ENCODE results near the gene VPREB1.

VPREB1 gene

GRCh38 chr22:22226448-22227187 is 18.0 kb upstream of the VPREB1 start:
- no peak for DNase-seq
- H3K4me3 ChIP-seq (ENCODE audit: control insufficient read depth in 1 of 7, extremely low read depth in 1 of 7, insufficient read depth in 4 of 7, low read depth in 2 of 7, low read length in 6 of 7), result no peak overlapping the region
- ChIA-PET POLR2A (no interaction called here), CTCF (interaction anchor here (0.6 to 2.1 kb wide), 7 partner anchors 13 to 31 kb away, joined by 3 to 5 read pairs (median 3); no protein-coding TSS in a partner anchor)
- peaks cover 0 to 17% (median 7%) of the 10 kb centered on the region in 5 experiments for H3K27me3 ChIP-seq (replicated peaks in 2 of 5; ENCODE audit: control insufficient read depth in 4 of 5, insufficient read depth in 5 of 5, low read length in 4 of 5)
- H3K9me3 ChIP-seq (ENCODE audit: control extremely low read depth in 1 of 5, control insufficient read depth in 4 of 5, insufficient read depth in 2 of 5, low read depth in 1 of 5, low read length in 4 of 5), result no peaks in the 10 kb centered on the region
- no peaks in the 10 kb centered on the region for H3K36me3 ChIP-seq (ENCODE audit: control insufficient read depth in 4 of 4, insufficient read depth in 4 of 4, low read length in 3 of 4)
- 99% methylated on average over 6 of the region's 6 CpGs for WGBS (ENCODE audit: insufficient coverage)
- peaks cover 0 to 2% (median 0%) of the 10 kb centered on the region in 4 experiments for H3K4me1 ChIP-seq (ENCODE audit: control extremely low read depth in 1 of 4, control insufficient read depth in 4 of 4, insufficient read depth in 4 of 4, low read length in 3 of 4)
- no peak overlapping the region for H3K27ac ChIP-seq (ENCODE audit: insufficient read depth in 1 of 2, low read depth in 1 of 2, low read length in 2 of 2, poor library complexity in 1 of 2, severe bottlenecking in 2 of 2)

GRCh38 chr22:22228421-22228820 is 16.2 kb upstream of the VPREB1 start:
- no peak overlapping the region for H3K4me3 ChIP-seq (ENCODE audit: control insufficient read depth in 1 of 7, extremely low read depth in 1 of 7, insufficient read depth in 4 of 7, low read depth in 2 of 7, low read length in 6 of 7)
- no peak overlapping the region for H3K27ac ChIP-seq (ENCODE audit: insufficient read depth in 1 of 2, low read depth in 1 of 2, low read length in 2 of 2, poor library complexity in 1 of 2, severe bottlenecking in 2 of 2)
- peaks cover 0 to 17% (median 7%) of the 10 kb centered on the region in 5 experiments for H3K27me3 ChIP-seq (replicated peaks in 2 of 5; ENCODE audit: control insufficient read depth in 4 of 5, insufficient read depth in 5 of 5, low read length in 4 of 5)
- peaks cover 0 to 2% (median 0%) of the 10 kb centered on the region in 4 experiments for H3K4me1 ChIP-seq (ENCODE audit: control extremely low read depth in 1 of 4, control insufficient read depth in 4 of 4, insufficient read depth in 4 of 4, low read length in 3 of 4)
- CTCF ChIA-PET, result interaction anchor here (1.0 kb wide), 1 partner anchor 16 kb away, joined by 4 read pairs; no protein-coding TSS in a partner anchor
- H3K9me3 ChIP-seq (ENCODE audit: control extremely low read depth in 1 of 5, control insufficient read depth in 4 of 5, insufficient read depth in 2 of 5, low read depth in 1 of 5, low read length in 4 of 5), result no peaks in the 10 kb centered on the region
- H3K36me3 ChIP-seq (ENCODE audit: control insufficient read depth in 4 of 4, insufficient read depth in 4 of 4, low read length in 3 of 4), result no peaks in the 10 kb centered on the region
- DNase-seq, result no peak
- WGBS (ENCODE audit: insufficient coverage), result 97% methylated on average over 6 of the region's 6 CpGs
- POLR2A ChIA-PET, result interaction anchor here (0.9 kb wide), 1 partner anchor 20 kb away, joined by 3 read pairs; no protein-coding TSS in a partner anchor

DNA sequence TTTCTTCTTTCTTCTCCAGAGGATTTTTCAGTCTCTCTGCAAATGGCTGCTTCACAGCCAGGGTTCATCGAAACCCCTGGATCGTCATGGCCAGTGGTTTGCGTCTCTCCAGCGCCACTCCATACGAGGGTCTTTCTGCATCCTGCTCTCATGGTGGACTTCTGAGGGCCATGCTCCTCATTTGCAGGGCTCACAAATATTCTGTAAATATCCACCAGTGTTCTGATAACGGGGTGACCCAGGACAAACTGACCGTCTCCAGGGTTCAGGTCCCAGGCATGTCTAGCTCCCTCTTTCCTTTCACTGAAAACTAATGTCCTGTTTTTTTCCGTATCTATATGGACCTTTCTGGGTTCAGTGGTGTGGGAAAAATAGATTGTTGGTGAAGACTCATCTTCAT is 15.7 kb upstream of the VPREB1 start:
- POLR2A ChIA-PET, result interaction anchor here (0.9 kb wide), 1 partner anchor 20 kb away, joined by 3 read pairs; no protein-coding TSS in a partner anchor
- peaks cover 0 to 17% (median 7%) of the 10 kb centered on the region in 5 experiments for H3K27me3 ChIP-seq (replicated peaks in 2 of 5; ENCODE audit: control insufficient read depth in 4 of 5, insufficient read depth in 5 of 5, low read length in 4 of 5)
- no peak overlapping the region for H3K27ac ChIP-seq (ENCODE audit: insufficient read depth in 1 of 2, low read depth in 1 of 2, low read length in 2 of 2, poor library complexity in 1 of 2, severe bottlenecking in 2 of 2)
- no peaks in the 10 kb centered on the region for H3K9me3 ChIP-seq (ENCODE audit: control extremely low read depth in 1 of 5, control insufficient read depth in 4 of 5, insufficient read depth in 2 of 5, low read depth in 1 of 5, low read length in 4 of 5)
- WGBS (ENCODE audit: insufficient coverage), result 95% methylated on average over 6 of the region's 8 CpGs
- no peak for DNase-seq
- no peak overlapping the region for H3K4me3 ChIP-seq (ENCODE audit: control insufficient read depth in 1 of 7, extremely low read depth in 1 of 7, insufficient read depth in 4 of 7, low read depth in 2 of 7, low read length in 6 of 7)
- no peaks in the 10 kb centered on the region for H3K36me3 ChIP-seq (ENCODE audit: control insufficient read depth in 4 of 4, insufficient read depth in 4 of 4, low read length in 3 of 4)
- CTCF ChIA-PET, result interaction anchor here (1.0 kb wide), 1 partner anchor 15 kb away, joined by 4 read pairs; no protein-coding TSS in a partner anchor
- H3K4me1 ChIP-seq (ENCODE audit: control extremely low read depth in 1 of 4, control insufficient read depth in 4 of 4, insufficient read depth in 4 of 4, low read length in 3 of 4), result peaks cover 0 to 2% (median 0%) of the 10 kb centered on the region in 4 experiments

- POLR2A ChIA-PET, result no interaction called here
- Histone ChIP-seq H3K27me3 (replicated peaks in 2 of 5; ENCODE audit: control insufficient read depth in 4 of 5, insufficient read depth in 5 of 5, low read length in 4 of 5) (peaks cover 0 to 19% (median 7%) of the 10 kb centered on the region in 5 experiments), H3K36me3 (ENCODE audit: control insufficient read depth in 4 of 4, insufficient read depth in 4 of 4, low read length in 3 of 4) (no peaks in the 10 kb centered on the region), H3K27ac (ENCODE audit: insufficient read depth in 1 of 2, low read depth in 1 of 2, low read length in 2 of 2, poor library complexity in 1 of 2, severe bottlenecking in 2 of 2) (no peak overlapping the region), H3K4me1 (ENCODE audit: control extremely low read depth in 1 of 4, control insufficient read depth in 4 of 4, insufficient read depth in 4 of 4, low read length in 3 of 4) (peaks cover 0 to 2% (median 0%) of the 10 kb centered on the region in 4 experiments), H3K9me3 (ENCODE audit: control extremely low read depth in 1 of 5, control insufficient read depth in 4 of 5, insufficient read depth in 2 of 5, low read depth in 1 of 5, low read length in 4 of 5) (no peaks in the 10 kb centered on the region), H3K4me3 (ENCODE audit: control insufficient read depth in 1 of 7, extremely low read depth in 1 of 7, insufficient read depth in 4 of 7, low read depth in 2 of 7, low read length in 6 of 7) (no peak overlapping the region)
- no peak for DNase-seq
- WGBS (ENCODE audit: insufficient coverage), result 98% methylated on average over 5 of the region's 6 CpGs
- CTCF ChIA-PET, result interaction anchor here (1.4 kb wide), 1 partner anchor 13 kb away, joined by 4 read pairs; no protein-coding TSS in a partner anchor
These were observed 14.7 kb upstream of the VPREB1 start for GRCh38 chr22:22229683-22230420.

- 61% methylated on average over 7 of the region's 9 CpGs for WGBS (ENCODE audit: insufficient coverage)
- ChIA-PET POLR2A (interaction anchor here (0.6 kb wide), 1 partner anchor 91 kb away, joined by 3 read pairs; no protein-coding TSS in a partner anchor), CTCF (interaction anchor here (0.7 to 1.4 kb wide), 2 partner anchors 10 to 12 kb away, joined by 3 to 4 read pairs; no protein-coding TSS in a partner anchor)
- Histone ChIP-seq H3K27me3 (replicated peaks in 2 of 5; ENCODE audit: control insufficient read depth in 4 of 5, insufficient read depth in 5 of 5, low read length in 4 of 5) (peaks cover 0 to 22% (median 9%) of the 10 kb centered on the region in 5 experiments), H3K4me1 (ENCODE audit: control extremely low read depth in 1 of 4, control insufficient read depth in 4 of 4, insufficient read depth in 4 of 4, low read length in 3 of 4) (peaks cover 0 to 2% (median 0%) of the 10 kb centered on the region in 4 experiments), H3K36me3 (ENCODE audit: control insufficient read depth in 4 of 4, insufficient read depth in 4 of 4, low read length in 3 of 4) (no peaks in the 10 kb centered on the region), H3K27ac (ENCODE audit: insufficient read depth in 1 of 2, low read depth in 1 of 2, low read length in 2 of 2, poor library complexity in 1 of 2, severe bottlenecking in 2 of 2) (no peak overlapping the region), H3K9me3 (ENCODE audit: control extremely low read depth in 1 of 5, control insufficient read depth in 4 of 5, insufficient read depth in 2 of 5, low read depth in 1 of 5, low read length in 4 of 5) (no peaks in the 10 kb centered on the region), H3K4me3 (ENCODE audit: control insufficient read depth in 1 of 7, extremely low read depth in 1 of 7, insufficient read depth in 4 of 7, low read depth in 2 of 7, low read length in 6 of 7) (no peak overlapping the region)
- peak in 1 of 3 donors; percentile 11 for DNase-seq
These were observed 14.1 kb upstream of the VPREB1 start for GRCh38 chr22:22230438-22230837.

- no peak overlapping the region for H3K4me3 ChIP-seq (ENCODE audit: control insufficient read depth in 1 of 7, extremely low read depth in 1 of 7, insufficient read depth in 4 of 7, low read depth in 2 of 7, low read length in 6 of 7)
- no peaks in the 10 kb centered on the region for H3K36me3 ChIP-seq (ENCODE audit: control insufficient read depth in 4 of 4, insufficient read depth in 4 of 4, low read length in 3 of 4)
- WGBS (ENCODE audit: insufficient coverage), result 100% methylated on average over 5 of the region's 5 CpGs
- ChIA-PET CTCF (interaction anchor here (0.7 to 5.2 kb wide), 4 partner anchors 14 to 190 kb away, joined by 3 to 28 read pairs (median 4); no protein-coding TSS in a partner anchor), POLR2A (no interaction called here)
- peaks cover 0 to 2% (median 0%) of the 10 kb centered on the region in 4 experiments for H3K4me1 ChIP-seq (ENCODE audit: control extremely low read depth in 1 of 4, control insufficient read depth in 4 of 4, insufficient read depth in 4 of 4, low read length in 3 of 4)
- H3K27me3 ChIP-seq (replicated peaks in 2 of 5; ENCODE audit: control insufficient read depth in 4 of 5, insufficient read depth in 5 of 5, low read length in 4 of 5), result peaks cover 0 to 20% (median 10%) of the 10 kb centered on the region in 5 experiments
- H3K9me3 ChIP-seq (ENCODE audit: control extremely low read depth in 1 of 5, control insufficient read depth in 4 of 5, insufficient read depth in 2 of 5, low read depth in 1 of 5, low read length in 4 of 5), result no peaks in the 10 kb centered on the region
- H3K27ac ChIP-seq (ENCODE audit: insufficient read depth in 1 of 2, low read depth in 1 of 2, low read length in 2 of 2, poor library complexity in 1 of 2, severe bottlenecking in 2 of 2), result no peak overlapping the region
- DNase-seq, result no peak
These were observed 11.5 kb upstream of the VPREB1 start for GRCh38 chr22:22233081-22233480.

All from common myeloid progenitor, CD34-positive (primary cell).